DMS53 (cell line): Measurements from ENCODE around the gene SPG21.

Experiments
- DNase-seq: peaks from one replicate; lab custom pipeline; 2025; lab: John Stamatoyannopoulos, UW

Gene SPG21

DNA sequence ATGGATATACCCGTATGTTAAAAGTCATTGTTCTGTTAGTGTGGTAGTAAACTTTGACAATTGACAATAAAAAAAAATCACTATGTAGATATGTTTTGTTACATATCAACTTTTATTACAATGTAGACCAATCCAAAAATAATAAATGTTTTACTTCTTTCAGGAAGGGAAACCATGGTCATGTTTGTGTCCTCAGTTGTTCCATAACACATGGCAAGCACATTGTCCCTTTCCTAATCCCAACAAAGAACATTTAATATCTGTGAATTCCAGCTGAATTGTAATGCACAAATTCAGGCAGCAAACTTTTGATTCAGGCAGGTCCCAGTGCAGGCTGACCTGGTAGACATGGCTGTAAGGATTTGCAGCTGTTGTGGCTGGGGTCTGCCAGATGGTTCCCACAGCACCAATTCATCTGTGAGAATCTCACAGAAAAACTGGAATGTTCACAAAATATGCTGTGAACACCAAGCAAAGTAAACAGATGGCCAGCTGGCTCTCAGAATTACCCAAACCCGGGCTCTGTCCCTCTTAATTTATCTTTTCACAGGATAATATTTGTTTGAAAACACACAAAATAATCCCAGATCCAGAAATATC is 1.9 kb upstream of the SPG21 start:
- DNase-seq = peak; percentile 7

DNA sequence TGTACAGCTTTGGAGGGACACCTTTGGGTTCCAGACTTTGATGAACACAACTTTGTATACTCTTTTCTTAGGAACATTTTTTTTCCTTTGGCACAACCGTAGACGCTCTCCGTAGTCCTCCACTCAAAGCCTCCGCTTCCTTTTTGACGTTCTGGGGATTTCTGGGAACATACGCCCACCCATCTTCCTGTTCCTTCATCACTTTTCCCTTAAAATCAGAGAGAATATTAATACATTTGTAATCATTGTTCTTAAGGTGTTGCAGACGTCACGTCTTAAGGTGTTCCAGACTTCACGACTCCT is 405 bp upstream of the SPG21 start:
- no peak for DNase-seq

DNA sequence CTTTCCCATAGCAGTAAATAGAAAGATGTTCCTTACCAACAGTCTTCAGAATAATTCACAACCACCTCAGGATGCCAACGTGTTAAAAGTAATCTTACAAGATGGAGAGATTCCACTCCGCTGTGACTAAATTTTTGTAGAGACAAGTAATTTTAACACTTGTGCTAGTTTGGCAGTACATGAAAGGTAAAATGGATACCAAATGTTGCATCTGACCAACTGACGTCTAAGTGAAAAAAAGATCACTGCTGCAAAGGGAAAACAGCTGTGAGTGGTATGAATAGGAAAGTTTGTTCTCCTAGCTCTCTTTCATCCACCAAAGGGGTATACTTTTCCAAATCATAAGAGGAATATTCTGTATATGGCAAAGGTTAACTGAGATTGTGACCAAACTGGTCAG is 2.6 kb downstream of the SPG21 start:
- DNase-seq = no peak

DNA sequence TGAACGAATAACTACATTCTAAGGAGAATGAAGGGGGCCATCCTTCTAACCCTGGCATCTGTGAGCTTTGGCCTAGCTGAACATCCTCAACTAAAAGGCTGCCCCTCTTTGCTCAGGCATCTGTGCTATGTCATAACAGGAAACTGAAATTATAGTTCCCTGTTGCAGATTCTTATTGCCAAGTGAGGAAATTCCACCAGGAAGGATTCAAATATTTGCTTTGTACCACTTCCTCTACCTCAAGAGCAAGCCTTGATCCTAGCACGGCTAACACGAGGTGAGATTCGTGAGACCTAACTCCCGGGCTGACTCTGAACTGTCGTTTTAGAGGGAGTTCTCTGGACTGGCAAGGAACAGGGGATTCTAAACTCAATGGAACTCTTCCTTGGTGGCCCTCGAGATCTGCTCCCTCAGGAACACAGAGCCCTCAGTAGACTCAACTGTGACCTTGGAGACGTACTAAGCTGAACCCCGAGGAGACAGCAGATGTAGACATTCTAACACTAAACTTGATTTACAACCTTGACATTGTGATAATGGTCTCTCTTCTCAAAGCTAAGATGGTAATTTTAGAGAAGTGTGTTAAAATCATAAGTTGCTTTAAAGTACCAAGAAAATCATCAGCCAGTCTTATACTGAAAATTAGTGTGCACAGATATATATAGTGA is 4.2 kb downstream of the SPG21 start:
- peak; percentile 20 for DNase-seq

DNA sequence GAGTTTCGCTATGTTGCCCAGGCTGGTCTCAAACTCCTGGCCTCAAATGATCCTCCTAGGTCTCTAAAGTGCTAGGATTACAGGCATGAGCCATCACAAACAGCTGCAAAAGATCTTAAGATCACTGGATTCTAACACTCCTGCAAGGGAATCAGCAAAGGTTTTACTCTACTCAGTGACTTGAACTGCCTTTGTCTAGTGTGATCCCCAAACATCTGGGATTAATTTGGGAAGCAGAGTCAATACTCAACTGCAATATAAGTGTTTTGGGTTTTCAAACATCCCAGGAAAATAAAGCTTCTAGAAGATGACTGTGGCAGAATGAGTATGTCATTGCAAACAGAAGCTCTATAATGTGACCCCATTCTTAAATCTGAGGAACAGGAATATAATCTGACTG is 7.2 kb downstream of the SPG21 start:
- no peak for DNase-seq

DNA sequence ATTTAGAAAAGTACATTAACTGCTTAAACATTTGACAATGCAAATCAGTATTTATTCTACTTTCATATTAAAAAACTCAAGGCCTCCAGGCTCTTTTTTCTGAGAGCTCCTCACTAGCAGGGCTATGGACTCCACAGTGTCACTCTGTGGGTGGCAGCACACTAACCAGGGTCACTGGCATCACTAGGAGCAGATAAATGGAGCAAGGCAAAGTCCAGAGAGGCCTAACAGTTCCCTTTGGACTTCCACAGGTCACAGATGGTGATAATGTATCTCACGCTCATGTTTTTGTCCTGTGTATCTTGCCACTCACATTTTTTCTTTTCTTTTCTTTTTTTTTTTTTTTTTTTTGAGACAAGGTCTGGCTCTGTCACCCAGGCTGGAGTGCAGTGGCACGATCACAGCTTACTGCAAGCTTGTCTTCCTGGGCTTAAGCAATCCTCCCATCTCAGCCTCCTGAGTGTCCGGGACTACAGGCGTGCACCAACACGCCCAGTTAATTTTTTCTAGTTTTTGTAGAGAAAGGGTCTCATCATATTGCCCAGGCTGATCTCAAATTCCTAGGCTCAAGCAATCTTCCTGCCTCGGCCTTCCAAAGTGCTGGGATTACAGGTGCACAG is 7.8 kb downstream of the SPG21 start:
- DNase-seq = no peak

- DNase-seq = no peak
These were observed 10.4 kb downstream of the SPG21 start for GRCh38 chr15:64979252-64979710.

DNA sequence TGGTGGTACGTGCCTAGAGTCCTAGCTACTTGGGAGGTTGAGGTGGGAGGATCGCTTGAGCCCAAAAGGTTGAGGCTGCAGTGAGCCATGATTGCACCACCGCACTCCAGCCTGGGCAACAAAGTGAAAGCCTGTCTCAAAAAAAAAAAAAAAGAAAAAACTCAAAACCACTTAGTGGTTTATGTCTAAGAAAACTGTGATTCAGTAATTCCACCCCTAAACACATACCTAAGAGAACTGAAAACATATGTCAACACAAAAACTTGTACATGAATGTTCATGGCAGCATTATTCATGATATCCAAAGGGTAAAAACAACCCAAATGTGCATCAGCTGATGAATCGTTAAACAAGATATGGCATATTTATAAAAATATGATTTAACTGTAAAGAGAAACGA is 14.3 kb downstream of the SPG21 start:
- DNase-seq = no peak

DNA sequence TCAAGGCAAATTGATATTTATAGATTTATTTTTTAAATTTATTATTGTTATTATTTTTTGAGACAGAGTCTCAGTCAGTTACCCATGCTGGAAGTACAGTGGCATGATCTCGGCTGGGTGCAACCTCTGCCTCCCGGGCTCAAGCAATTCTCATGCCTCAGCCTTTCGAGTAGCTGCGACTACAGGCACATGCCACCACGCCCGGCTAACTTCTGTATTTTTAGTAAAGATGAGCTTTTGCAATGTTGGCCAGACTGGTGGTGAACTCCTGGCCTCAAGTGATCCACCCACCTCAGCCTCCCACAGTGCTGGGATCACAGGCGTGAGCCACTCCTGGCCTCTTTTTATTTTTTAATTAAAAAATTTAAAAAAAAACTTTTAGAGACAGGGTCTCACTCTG is 19.0 kb downstream of the SPG21 start:
- DNase-seq = no peak

DNA sequence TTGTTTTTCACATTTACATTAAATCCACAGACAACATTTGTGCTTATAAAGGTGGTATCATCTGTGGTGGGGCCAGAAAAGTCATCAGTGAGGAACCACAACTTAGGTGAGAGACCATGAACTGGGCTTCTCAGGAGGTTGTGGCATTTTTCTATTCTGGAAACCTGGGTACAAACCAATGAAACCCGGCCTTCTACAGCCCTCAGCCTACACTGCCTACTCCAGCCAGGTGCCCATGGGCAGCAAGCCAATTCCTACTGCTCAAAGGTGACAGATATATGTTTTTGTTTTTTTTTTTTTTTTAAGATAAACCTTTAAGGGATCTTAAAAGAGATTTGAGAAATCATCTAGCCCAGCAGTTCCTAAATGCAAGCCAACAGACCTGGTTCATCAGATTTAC is 20.3 kb downstream of the SPG21 start:
- DNase-seq = no peak

GRCh38 chr15:64961013-64961412 is 28.7 kb downstream of the SPG21 start:
- DNase-seq = no peak

GRCh38 chr15:64960153-64960552 is 29.6 kb downstream of the SPG21 start:
- no peak for DNase-seq

DNA sequence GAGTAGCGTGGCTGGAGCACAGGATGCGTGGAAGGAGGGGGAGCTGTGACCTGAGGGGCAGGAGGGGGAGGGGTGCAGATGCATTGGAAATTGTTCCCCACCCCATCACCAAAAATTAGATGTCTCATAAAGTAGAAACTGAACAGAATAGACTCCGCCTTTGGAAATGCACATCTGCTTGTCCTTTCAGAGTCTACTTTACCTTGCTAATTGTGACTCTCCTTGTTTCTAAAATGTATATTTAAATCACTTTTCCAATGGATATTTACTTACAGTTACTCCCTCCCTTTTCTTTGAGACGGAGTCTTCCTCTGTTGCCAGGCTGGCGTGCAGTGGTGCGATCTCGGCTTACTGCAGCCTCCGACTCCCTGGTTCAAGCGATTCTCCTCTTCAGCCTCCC is 30.6 kb downstream of the SPG21 start:
- no peak for DNase-seq

- DNase-seq = no peak
These were observed 35.3 kb downstream of the SPG21 start for GRCh38 chr15:64954395-64954794.

- no peak for DNase-seq
These were observed 37.8 kb downstream of the SPG21 start for GRCh38 chr15:64951777-64952418.

GRCh38 chr15:64950888-64951287 is 38.8 kb downstream of the SPG21 start:
- DNase-seq = peak; percentile 64

DNA sequence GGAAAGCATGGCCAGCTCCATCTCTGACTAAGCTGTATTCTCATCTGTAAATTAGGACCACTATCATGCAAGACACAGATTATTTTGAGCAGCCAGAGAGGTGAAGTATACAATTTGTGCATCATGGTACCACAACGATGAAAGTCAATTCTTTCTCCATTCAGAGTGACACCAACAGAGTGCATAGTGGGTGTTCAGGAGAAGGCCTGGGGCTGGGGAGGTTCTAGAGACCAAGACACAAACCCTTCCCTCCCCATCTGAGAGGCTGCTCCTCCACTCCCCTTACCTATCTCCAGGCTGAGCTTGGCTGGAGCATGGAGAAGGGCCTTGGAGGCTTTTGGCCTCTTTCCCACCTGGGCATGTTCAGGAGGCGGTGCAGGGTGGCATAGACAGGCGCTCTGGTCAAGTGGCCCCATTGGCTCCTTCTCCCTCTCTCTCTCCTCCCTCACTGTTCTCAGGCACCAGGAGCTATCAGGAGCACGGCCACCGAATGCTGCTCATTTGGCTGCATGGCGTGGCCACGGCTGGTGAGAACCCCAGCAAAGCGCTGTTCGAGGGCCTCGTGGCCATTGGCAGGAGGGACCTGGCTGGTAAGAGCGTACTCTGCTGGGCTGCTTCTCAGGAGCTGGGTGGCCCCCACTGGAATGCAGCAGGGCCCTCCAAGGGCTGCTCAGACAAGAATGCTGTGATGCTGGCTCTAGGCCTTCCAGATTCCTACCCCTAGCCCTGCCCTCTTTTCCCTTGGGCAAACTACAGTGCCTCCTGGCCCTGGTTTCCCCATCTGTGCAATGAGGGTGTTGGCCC is 40.1 kb downstream of the SPG21 start:
- no peak for DNase-seq

DNA sequence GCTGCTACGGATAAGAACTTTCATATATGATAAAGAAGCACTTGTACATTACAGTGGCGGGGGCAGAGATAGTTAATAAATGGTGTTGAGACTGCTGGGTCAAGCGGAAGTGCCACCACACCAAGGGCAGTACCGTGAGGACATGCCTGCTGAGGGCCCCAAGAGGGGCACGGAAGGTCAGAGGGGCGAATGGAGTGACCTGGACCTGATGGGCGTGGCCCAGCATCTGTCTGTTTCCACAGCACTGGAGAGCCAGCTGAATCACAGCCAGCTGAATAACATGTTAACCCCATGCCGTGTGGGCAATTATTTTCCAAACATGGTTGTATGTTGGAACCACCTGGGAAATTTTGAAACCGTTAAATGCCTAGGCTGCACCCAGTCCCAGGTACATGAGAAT is 40.8 kb downstream of the SPG21 start:
- DNase-seq = no peak

DNA sequence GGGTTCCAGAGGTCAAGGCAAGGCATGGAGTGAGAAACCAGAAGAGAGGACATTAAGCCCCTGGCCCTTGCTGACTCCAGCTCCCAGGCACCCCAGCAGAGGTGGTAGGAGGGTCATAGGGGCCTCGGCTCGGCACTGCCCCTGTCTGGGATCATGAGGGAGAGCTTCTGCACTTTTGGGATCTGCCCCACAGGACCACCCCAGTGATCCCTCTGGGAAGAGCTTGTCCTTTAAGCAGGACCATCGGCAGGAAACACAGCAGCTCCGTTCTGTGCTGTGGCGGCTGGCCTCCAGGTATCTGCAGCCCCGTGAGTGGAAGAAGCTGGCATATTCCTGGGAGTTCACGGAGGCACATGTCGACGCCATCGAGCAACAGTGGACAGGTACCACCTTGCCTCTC is 42.5 kb downstream of the SPG21 start:
- DNase-seq = no peak

DNA sequence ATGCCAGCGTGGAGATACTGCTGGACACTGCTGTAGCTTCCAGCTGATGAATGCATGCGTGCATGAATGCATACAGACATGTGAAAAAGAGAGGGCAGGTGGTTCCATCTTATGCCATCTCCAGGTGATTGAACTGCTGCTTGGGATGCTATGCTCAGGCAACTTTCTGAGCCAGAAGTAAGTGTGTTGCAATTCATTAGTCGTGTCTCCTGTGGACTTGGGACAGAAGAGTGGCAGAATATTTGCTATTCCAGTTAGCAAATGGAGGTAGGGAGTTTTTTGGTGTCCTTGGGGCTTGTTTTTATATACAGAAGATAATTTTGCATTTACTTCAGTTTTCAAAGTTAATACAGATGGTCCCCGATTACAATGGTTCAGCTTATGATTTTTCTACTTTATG is 44.8 kb downstream of the SPG21 start:
- no peak for DNase-seq

DNA sequence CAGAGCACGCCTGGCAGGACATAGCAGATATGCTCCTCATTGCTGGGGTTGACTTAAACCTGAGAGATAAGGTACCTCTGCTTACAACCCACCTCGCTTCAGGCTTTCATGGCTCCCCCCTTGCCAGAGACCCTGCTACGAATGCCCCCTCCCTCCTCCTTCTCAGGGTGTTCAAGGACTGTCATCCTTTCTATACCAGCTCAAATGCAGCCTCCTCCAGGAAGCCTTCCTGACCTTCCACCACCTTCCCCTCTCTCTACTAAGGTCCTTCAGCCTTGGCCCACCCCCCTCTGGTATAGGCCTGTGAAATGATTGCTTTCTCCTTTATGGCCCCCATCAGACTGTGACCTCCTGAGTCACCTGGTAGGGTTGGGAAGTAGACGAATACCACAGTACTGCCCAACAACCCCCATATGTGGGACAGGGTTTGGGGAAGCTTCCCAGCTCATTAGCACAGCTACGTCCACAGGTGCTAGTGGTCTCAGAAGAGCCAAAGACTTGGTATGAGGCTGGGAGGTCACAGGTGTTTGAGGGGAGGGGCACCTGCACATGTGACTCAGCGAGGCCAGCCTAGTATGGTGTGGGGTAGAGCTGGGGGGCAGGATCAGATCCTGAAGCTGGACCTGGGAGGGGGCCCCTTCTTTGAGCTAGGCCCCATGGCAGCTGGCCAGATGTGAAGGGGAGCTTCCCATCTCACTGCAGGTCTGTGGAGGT is 46.0 kb downstream of the SPG21 start:
- DNase-seq = no peak

- DNase-seq = no peak
These were observed 47.4 kb downstream of the SPG21 start for GRCh38 chr15:64942356-64942755.
